HG02623 (cell line): ENCODE results near the gene PRMT9.

ENCODE experiments used
- ATAC-seq: cut with Tn5 transposase; IDR thresholded peaks from one replicate; pipeline ENCODE4 v1.9.1; 2021; ENCODE audit warnings: moderate library complexity; ENCODE audit not compliant: unreplicated experiment

The PRMT9 gene

GRCh38 chr4:147625733-147626132 lies 58.2 kb downstream of the PRMT9 start:
- ATAC-seq, result no peak

GRCh38 chr4:147620315-147620714 lies 63.6 kb downstream of the PRMT9 start:
- ATAC-seq, result no peak

- no peak for ATAC-seq
Measured at GRCh38 chr4:147617841-147618691, 65.9 kb downstream of the PRMT9 start.

- peak; percentile 100 for ATAC-seq
Measured at GRCh38 chr4:147617173-147617840, 66.7 kb downstream of the PRMT9 start, which contains the start of gene TMEM184C. TSS of gene TMEM184C (plus strand) at chr4:147617397. CDS start at chr4:147617957, 560 bp downstream.

GRCh38 chr4:147616849-147617172 lies 67.2 kb downstream of the PRMT9 start:
- peak; percentile 4 for ATAC-seq

GRCh38 chr4:147610686-147611085 lies 73.3 kb downstream of the PRMT9 start:
- no peak for ATAC-seq

- ATAC-seq, result no peak
Measured at GRCh38 chr4:147607471-147607870, 76.5 kb downstream of the PRMT9 start.

- no peak for ATAC-seq
Measured at GRCh38 chr4:147605499-147605898, 78.5 kb downstream of the PRMT9 start.

GRCh38 chr4:147599769-147600168 lies 84.2 kb downstream of the PRMT9 start:
- ATAC-seq, result no peak

GRCh38 chr4:147599206-147599605 lies 84.8 kb downstream of the PRMT9 start:
- no peak for ATAC-seq

GRCh38 chr4:147597561-147597960 lies 86.4 kb downstream of the PRMT9 start:
- no peak for ATAC-seq

GRCh38 chr4:147596981-147597380 lies 87.0 kb downstream of the PRMT9 start:
- ATAC-seq, result no peak

- ATAC-seq, result no peak
Measured at GRCh38 chr4:147596377-147596776, 87.6 kb downstream of the PRMT9 start.

GRCh38 chr4:147594578-147594977 lies 89.4 kb downstream of the PRMT9 start:
- ATAC-seq, result no peak

GRCh38 chr4:147594107-147594506 lies 89.9 kb downstream of the PRMT9 start:
- no peak for ATAC-seq

GRCh38 chr4:147591106-147591505 lies 92.9 kb downstream of the PRMT9 start:
- no peak for ATAC-seq

GRCh38 chr4:147590249-147590920 lies 93.6 kb downstream of the PRMT9 start:
- peak; percentile 48 for ATAC-seq

- no peak for ATAC-seq
Measured at GRCh38 chr4:147589586-147589985, 94.4 kb downstream of the PRMT9 start.
